VCaP (cell line): Measurements from ENCODE around the gene MAP4.
A peak's percentile ranks its signal among the peaks of the same experiment; 100 is the strongest.

Experiments
- H3K27ac ChIP-seq: fragments of 450-650 bp; 2 replicates; pipeline ENCODE4 v1.5.1; 2017
- TF ChIP-seq, protein P1 (sequence below): fragments of 450-650 bp; conservative IDR thresholded peaks from 2 replicates; pipeline ENCODE4 v1.5.1; 2017; ENCODE audit warnings: mild to moderate bottlenecking, moderate library complexity

Gene MAP4

DNA sequence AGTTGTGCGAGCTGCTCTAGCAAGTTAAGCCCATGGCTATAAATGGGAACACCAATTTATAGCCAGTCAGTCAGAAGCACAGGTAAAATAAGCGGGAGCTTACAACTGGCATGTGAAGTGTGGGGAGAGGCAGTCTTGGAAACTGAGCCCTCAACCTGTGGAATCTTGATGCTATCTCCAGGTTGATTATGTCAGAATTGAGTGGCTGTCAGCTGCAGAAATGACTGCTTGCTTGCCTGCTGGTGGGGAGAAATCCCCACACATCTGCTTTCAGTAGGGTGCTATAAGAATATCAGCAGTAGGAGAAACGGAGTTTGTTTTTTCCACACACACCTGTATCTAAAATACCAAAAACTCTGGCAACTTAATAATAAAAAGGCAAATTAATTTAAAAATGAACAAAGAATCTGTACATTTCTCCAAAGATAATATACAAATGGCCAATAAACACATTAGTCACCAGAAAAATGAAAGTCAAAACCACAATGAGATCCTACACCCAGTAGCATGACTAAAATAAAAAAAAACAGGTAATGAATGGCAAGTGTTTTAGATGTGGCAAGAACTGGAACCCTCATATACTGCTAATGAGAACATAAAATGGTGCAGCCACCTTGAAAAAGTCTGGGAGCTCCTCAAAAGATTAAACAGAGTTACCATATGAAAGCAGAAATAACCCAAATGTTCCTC is 26.0 kb upstream of the MAP4 start:
- H3K27ac ChIP-seq = no peak overlapping the region
- TF ChIP-seq, protein P1, sequence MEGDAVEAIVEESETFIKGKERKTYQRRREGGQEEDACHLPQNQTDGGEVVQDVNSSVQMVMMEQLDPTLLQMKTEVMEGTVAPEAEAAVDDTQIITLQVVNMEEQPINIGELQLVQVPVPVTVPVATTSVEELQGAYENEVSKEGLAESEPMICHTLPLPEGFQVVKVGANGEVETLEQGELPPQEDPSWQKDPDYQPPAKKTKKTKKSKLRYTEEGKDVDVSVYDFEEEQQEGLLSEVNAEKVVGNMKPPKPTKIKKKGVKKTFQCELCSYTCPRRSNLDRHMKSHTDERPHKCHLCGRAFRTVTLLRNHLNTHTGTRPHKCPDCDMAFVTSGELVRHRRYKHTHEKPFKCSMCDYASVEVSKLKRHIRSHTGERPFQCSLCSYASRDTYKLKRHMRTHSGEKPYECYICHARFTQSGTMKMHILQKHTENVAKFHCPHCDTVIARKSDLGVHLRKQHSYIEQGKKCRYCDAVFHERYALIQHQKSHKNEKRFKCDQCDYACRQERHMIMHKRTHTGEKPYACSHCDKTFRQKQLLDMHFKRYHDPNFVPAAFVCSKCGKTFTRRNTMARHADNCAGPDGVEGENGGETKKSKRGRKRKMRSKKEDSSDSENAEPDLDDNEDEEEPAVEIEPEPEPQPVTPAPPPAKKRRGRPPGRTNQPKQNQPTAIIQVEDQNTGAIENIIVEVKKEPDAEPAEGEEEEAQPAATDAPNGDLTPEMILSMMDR = no peak

- H3K27ac ChIP-seq = peak overlapping the region; percentile 79
- TF ChIP-seq, protein P1 = no peak
Observed at GRCh38 chr3:48039487-48040190, 23.4 kb upstream of the MAP4 start.

GRCh38 chr3:48038971-48039481 is 22.8 kb upstream of the MAP4 start:
- TF ChIP-seq, protein P1 = no peak
- H3K27ac ChIP-seq = peak overlapping the region; percentile 79

DNA sequence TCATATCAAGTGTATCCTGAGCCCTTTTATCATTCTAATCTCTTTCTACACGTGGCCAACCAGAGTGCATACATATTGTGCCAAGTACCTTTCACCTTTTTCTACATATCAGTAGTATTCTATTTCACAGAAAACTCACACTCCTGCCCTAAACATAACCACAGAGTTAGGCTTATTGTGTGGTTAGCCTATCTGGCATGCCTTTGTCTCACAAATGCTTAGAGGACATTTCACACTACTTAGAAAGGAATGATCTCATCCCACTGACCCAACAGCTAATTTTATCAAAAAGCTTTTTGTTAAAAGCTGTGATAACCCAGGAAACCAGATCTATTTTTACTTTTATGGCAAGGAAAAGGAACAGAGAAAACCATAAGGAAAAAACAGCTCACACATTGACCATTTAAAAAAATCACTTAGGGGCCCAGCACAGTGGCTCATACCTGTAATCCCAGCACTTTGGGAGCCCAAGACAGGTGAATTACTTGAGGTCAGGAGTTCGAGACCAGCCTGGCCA is 17.8 kb upstream of the MAP4 start:
- H3K27ac ChIP-seq = peak overlapping the region; percentile 37; the same call in 1 of the 2 replicates
- TF ChIP-seq, protein P1 = no peak

DNA sequence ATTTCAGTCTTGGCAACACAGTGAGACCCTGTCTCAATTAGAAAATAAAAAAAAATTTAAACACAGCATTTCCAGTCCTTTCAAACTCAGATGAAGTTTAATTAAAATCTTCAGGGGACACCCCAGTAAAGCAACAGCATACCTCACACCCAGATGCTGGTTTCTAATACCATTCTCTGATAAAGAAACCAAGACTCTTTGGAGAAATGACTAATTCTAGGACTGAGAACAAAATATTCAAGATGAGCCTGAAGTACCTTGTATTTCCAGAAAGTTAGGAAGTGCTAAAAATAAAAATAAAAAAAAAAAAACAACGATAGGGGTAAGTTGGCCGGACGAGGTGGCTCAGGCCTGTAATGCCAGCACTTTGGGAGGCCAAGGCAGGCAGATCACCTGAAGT is 14.0 kb upstream of the MAP4 start:
- TF ChIP-seq, protein P1 = no peak
- H3K27ac ChIP-seq = no peak overlapping the region

- TF ChIP-seq, protein P1 = no peak
- H3K27ac ChIP-seq = peak overlapping the region; percentile 14
Observed at GRCh38 chr3:48026951-48027908, 11.0 kb upstream of the MAP4 start.
